ENCODE results near the gene CBLB. TPM values are rescaled to one million over a fixed set of nuclear protein-coding genes. Genes with fewer than 3 reads are reported as not detected.

The CBLB gene
- total and polyA plus RNA-seq, 2 of the 4 experiments (the other 2 are of a cell fraction): 10.1 to 20.1 TPM

DNA sequence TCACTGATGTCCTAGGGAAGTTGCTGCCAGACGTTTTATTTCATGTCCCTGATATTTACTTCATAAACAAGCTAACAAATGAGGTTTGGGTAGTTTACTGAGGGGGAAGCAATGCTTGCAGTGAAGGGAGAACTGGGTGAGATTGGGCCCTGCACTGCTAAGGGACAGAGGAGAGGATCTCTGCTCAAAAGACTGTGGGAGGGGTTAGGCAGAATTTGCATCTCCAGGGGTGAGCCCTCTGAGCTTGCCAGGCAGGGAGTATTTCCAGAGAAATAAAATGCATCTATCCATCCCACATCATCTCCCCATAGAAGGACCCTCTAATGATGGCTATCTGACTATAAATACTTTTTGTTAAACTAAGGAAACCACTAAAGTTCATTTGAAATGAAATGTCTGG lies 215.6 kb downstream of the CBLB start:
- Histone ChIP-seq H2AK9ac (replicated peaks; ENCODE audit: low read depth, low read length, poor library complexity) (no peak overlapping the region), H3K27me3 (ENCODE audit: control insufficient read depth, insufficient read depth, low read length) (no peaks in the 10 kb centered on the region), H3K27ac (ENCODE audit: insufficient read depth, low read length) (no peak overlapping the region), H3K56ac (ENCODE audit: extremely low read depth, insufficient read depth, low read length) (no peak overlapping the region), H4K20me1 (ENCODE audit: insufficient read depth, low read length) (no peaks in the 10 kb centered on the region), H2AK5ac (ENCODE audit: low read depth, low read length) (no peak overlapping the region), H2BK20ac (ENCODE audit: low read depth, low read length) (no peak overlapping the region), H3K36me3 (ENCODE audit: control insufficient read depth, insufficient read depth, low read length) (no peaks in the 10 kb centered on the region), H2BK120ac (ENCODE audit: low read depth, low read length) (no peak overlapping the region), H3K23ac (ENCODE audit: low read depth, low read length) (no peak overlapping the region), H2AFZ (replicated peaks; ENCODE audit: low read length, poor library complexity) (no peak overlapping the region), H3K9me1 (ENCODE audit: insufficient read depth, low read length) (no peaks in the 10 kb centered on the region), H3K4me3 (ENCODE audit: insufficient read depth, low read depth, low read length) (no peak overlapping the region), H3K18ac (ENCODE audit: low read depth, low read length) (no peak overlapping the region), H3K9me3 (ENCODE audit: control insufficient read depth, insufficient read depth, low read length) (no peaks in the 10 kb centered on the region), H3K4ac (ENCODE audit: low read depth, low read length) (no peak overlapping the region), H4K91ac (ENCODE audit: insufficient read depth, low read depth, low read length) (no peak overlapping the region), H3K9ac (ENCODE audit: low read depth, low read length) (no peak overlapping the region), H2BK15ac (ENCODE audit: low read depth, low read length) (no peak overlapping the region), H3K14ac (replicated peaks; ENCODE audit: low read depth, low read length) (no peak overlapping the region), H3K79me1 (ENCODE audit: low read depth in 1 of 2, low read length in 2 of 2) (no peaks in the 10 kb centered on the region), H2BK5ac (ENCODE audit: low read depth, low read length, poor library complexity, severe bottlenecking) (no peak overlapping the region), H4K5ac (ENCODE audit: low read depth, low read length) (no peak overlapping the region), H3K4me2 (ENCODE audit: low read depth, low read length) (no peak overlapping the region), H3K4me1 (ENCODE audit: control insufficient read depth, insufficient read depth, low read length) (no peaks in the 10 kb centered on the region), H4K8ac (ENCODE audit: low read depth in 2 of 2, low read length in 2 of 2) (no peak overlapping the region)
- TF ChIP-seq RFX5 (IDR thresholded peaks at IDR 0.05; ENCODE audit: low read depth, low read length): no peak
- TF ChIP-seq CHD1 (IDR thresholded peaks at IDR 0.05; ENCODE audit: low read depth, low read length): no peak
- no peak for TF ChIP-seq RAD21 (IDR thresholded peaks at IDR 0.05; ENCODE audit: low read length)
- TF ChIP-seq NFE2L2 (IDR thresholded peaks at IDR 0.05; ENCODE audit: low read depth, low read length): no peak
- TF ChIP-seq SMC3 (IDR thresholded peaks at IDR 0.05; ENCODE audit: low read depth, low read length): no peak
- TF ChIP-seq FOS (IDR thresholded peaks at IDR 0.05; ENCODE audit: low read depth, low read length): no peak
- TF ChIP-seq, protein P1, sequence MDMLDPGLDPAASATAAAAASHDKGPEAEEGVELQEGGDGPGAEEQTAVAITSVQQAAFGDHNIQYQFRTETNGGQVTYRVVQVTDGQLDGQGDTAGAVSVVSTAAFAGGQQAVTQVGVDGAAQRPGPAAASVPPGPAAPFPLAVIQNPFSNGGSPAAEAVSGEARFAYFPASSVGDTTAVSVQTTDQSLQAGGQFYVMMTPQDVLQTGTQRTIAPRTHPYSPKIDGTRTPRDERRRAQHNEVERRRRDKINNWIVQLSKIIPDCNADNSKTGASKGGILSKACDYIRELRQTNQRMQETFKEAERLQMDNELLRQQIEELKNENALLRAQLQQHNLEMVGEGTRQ (IDR thresholded peaks at IDR 0.05; ENCODE audit: low read depth, low read length): no peak
- TF ChIP-seq, protein P2, sequence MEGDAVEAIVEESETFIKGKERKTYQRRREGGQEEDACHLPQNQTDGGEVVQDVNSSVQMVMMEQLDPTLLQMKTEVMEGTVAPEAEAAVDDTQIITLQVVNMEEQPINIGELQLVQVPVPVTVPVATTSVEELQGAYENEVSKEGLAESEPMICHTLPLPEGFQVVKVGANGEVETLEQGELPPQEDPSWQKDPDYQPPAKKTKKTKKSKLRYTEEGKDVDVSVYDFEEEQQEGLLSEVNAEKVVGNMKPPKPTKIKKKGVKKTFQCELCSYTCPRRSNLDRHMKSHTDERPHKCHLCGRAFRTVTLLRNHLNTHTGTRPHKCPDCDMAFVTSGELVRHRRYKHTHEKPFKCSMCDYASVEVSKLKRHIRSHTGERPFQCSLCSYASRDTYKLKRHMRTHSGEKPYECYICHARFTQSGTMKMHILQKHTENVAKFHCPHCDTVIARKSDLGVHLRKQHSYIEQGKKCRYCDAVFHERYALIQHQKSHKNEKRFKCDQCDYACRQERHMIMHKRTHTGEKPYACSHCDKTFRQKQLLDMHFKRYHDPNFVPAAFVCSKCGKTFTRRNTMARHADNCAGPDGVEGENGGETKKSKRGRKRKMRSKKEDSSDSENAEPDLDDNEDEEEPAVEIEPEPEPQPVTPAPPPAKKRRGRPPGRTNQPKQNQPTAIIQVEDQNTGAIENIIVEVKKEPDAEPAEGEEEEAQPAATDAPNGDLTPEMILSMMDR (conservative IDR thresholded peaks at IDR 0.05; ENCODE audit: low read depth, low read length): no peak
- TF ChIP-seq, protein P3, sequence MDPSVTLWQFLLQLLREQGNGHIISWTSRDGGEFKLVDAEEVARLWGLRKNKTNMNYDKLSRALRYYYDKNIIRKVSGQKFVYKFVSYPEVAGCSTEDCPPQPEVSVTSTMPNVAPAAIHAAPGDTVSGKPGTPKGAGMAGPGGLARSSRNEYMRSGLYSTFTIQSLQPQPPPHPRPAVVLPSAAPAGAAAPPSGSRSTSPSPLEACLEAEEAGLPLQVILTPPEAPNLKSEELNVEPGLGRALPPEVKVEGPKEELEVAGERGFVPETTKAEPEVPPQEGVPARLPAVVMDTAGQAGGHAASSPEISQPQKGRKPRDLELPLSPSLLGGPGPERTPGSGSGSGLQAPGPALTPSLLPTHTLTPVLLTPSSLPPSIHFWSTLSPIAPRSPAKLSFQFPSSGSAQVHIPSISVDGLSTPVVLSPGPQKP (IDR thresholded peaks at IDR 0.05; ENCODE audit: borderline replicate concordance, low read depth, low read length): no peak
- no peak for TF ChIP-seq POLR2A (IDR thresholded peaks at IDR 0.05; ENCODE audit: low read depth, low read length)
- TF ChIP-seq MXI1 (IDR thresholded peaks at IDR 0.05; ENCODE audit: borderline replicate concordance, low read depth, low read length): no peak
- TF ChIP-seq MAZ (IDR thresholded peaks at IDR 0.05; ENCODE audit: borderline replicate concordance, low read depth, low read length): no peak
- TF ChIP-seq CEBPB (IDR thresholded peaks at IDR 0.05; ENCODE audit: low read depth, low read length): no peak
- no peak for TF ChIP-seq RCOR1 (IDR thresholded peaks at IDR 0.05; ENCODE audit: insufficient replicate concordance, low read length)
- no peak for TF ChIP-seq MAFK (IDR thresholded peaks at IDR 0.05; ENCODE audit: low read depth, low read length)
- WGBS, 2 experiments (ENCODE audit: extremely low coverage in 2 of 2, insufficient read length in 1 of 2): no CpG with 5 or more reads among the region's 1 CpG
- dilution Hi-C loops (cut with HindIII; ENCODE audit: low sequenced_read_pairs, unreplicated experiment) (no loop called here), intact Hi-C loops (cut with micrococcal nuclease) (no loop called here), in situ Hi-C loops (cut with MboI; ENCODE audit: low sequenced_read_pairs) (no loop called here)
- POLR2A ChIA-PET (ENCODE audit: unreplicated experiment): no interaction called here
- no peak for ATAC-seq (ENCODE audit: low read depth)
- no peak for DNase-seq
- CTCF ChIA-PET: no interaction called here
- BruUV-seq (replicated peaks): no TSS peak
